Neural progenitor cell (in vitro differentiated cells): ENCODE data around the gene SPRTN. TPM values are rescaled to one million over a fixed set of nuclear protein-coding genes. Genes with fewer than 3 reads are reported as not detected.

Experiments used
- DNase-seq: peaks from one replicate; pipeline ENCODE4 v3.0.0-alpha.2; 2016; ENCODE audit warnings: low spot score
- H2AFZ ChIP-seq: fragments of 200-600 bp; sonication (generic); replicated peaks from 2 replicates; pipeline ENCODE4 v1.6.1; 2016; ENCODE audit warnings: antibody characterized with exemption
- H3F3A ChIP-seq: fragments of 200-600 bp; sonication (generic); 2 replicates; pipeline ENCODE4 v1.6.1; 2016; ENCODE audit warnings: antibody characterized with exemption, low read depth
- H3K27ac ChIP-seq: fragments of 200-600 bp; sonication (generic); 2 replicates; pipeline ENCODE4 v1.5.1; 2016; ENCODE audit warnings: mild to moderate bottlenecking
- H3K27me3 ChIP-seq: fragments of 200-600 bp; sonication (generic); 2 replicates; pipeline ENCODE4 v1.6.1; 2016; ENCODE audit warnings: mild to moderate bottlenecking, moderate library complexity
- H3K36me3 ChIP-seq: fragments of 200-600 bp; sonication (generic); 2 replicates; pipeline ENCODE4 v1.5.1; 2016
- H3K4me1 ChIP-seq: fragments of 200-600 bp; sonication (generic); 2 replicates; pipeline ENCODE4 v1.6.1; 2016; ENCODE audit warnings: mixed run types
- H3K4me2 ChIP-seq: fragments of 200-600 bp; sonication (generic); 2 replicates; pipeline ENCODE4 v1.6.1; 2016
- H3K4me3 ChIP-seq: fragments of 200-600 bp; sonication (generic); 2 replicates; pipeline ENCODE4 v1.5.1; 2016
- H3K79me2 ChIP-seq: fragments of 200-600 bp; sonication (generic); 2 replicates; pipeline ENCODE4 v1.6.1; 2016; ENCODE audit warnings: low read depth
- H3K9ac ChIP-seq: fragments of 200-600 bp; sonication (generic); 2 replicates; pipeline ENCODE4 v1.6.1; 2016
- H3K9me3 ChIP-seq: fragments of 200-600 bp; sonication (generic); 2 replicates; pipeline ENCODE4 v1.5.1; 2016; ENCODE audit warnings: low read depth
- H4K20me1 ChIP-seq: fragments of 200-600 bp; sonication (generic); 2 replicates; pipeline ENCODE4 v1.6.1; 2016; ENCODE audit warnings: low read depth
- H3K27ac Mint-ChIP-seq: 3 replicates; pipeline ENCODE4 v1.8.0; 2021; ENCODE audit warnings: mixed read lengths
- H3K27me3 Mint-ChIP-seq: 2 replicates; pipeline ENCODE4 v1.8.0; 2022; ENCODE audit warnings: low read depth, mild to moderate bottlenecking, inconsistent platforms, moderate library complexity, mixed read lengths; ENCODE audit not compliant: insufficient read depth
- H3K36me3 Mint-ChIP-seq: 3 replicates; pipeline ENCODE4 v1.8.0; 2021; ENCODE audit warnings: mixed read lengths
- H3K4me1 Mint-ChIP-seq: 3 replicates; pipeline ENCODE4 v1.8.0; 2021; ENCODE audit warnings: mixed read lengths
- H3K4me3 Mint-ChIP-seq: 3 replicates; pipeline ENCODE4 v1.8.0; 2021; ENCODE audit warnings: mild to moderate bottlenecking, moderate library complexity, mixed read lengths
- H3K9me3 Mint-ChIP-seq: 3 replicates; pipeline ENCODE4 v1.8.0; 2020; ENCODE audit warnings: mixed read lengths
- EZH2 ChIP-seq: fragments of 200-600 bp; sonication (generic); IDR thresholded peaks from 2 replicates; pipeline ENCODE4 v1.6.1; 2017; ENCODE audit warnings: antibody characterized with exemption, mild to moderate bottlenecking, moderate library complexity
- EZH2phosphoT487 ChIP-seq: fragments of 200-600 bp; sonication (generic); IDR thresholded peaks from 2 replicates; pipeline ENCODE4 v1.6.1; 2017; ENCODE audit warnings: antibody characterized with exemption
- total RNA-seq: library from RNA; depleted of rRNA; stranded (reverse); fragments of >200 nt; gene quantifications from 2 replicates; pipeline ENCODE4 v1.2.3, GENCODE V29; 2015; ENCODE audit warnings: low replicate concordance
- TF ChIP-seq, protein P1 (sequence below): fragments of 200-600 bp; sonication (generic); IDR thresholded peaks from 2 replicates; pipeline ENCODE4 v1.5.1; 2017; ENCODE audit warnings: antibody characterized with exemption, mild to moderate bottlenecking

Gene SPRTN
- total RNA-seq, 1 donor from 2014 or later: 21.5 TPM

DNA sequence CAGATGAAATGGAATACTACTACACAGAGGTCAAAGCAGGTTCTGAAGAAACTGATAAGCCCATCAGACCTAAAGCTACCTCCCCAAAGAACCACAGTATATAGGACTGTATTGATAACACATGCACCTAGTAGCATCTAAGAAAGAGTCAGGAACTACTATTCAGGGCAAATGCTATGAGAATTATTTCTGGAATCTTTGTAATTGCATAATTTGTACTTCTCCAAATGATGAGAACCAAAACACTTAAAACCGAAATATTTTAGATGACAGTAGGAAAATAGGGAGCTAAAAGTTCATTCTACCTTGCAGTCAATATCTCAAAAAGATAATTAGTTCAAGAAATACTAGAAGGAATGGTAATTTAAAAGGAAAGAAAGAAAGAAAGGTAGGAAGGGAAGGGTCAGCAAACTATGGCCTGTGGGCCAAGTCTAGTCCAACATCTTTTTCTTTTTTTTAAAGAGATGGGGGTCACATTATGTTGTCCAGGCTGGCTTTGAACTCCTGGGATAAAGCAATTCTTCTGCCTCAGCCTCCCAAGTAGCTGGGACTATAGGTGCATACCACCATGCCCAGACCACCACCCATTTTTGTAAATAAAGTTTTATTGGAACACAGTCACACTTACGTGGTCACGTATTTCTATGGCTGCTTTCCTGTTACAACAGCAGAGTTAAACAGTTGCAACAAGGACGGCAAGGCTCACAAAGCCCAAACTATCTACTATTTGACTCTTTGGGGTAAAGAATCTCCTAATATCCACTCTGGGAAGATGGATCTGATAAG is 60.0 kb downstream of the SPRTN start:
- Histone ChIP-seq H3K4me3 (no peak overlapping the region), H3K9ac (no peak overlapping the region), H3K4me1 (no peaks in the 10 kb centered on the region), H2AFZ (no peak overlapping the region), H3F3A (no peaks in the 10 kb centered on the region), H3K27ac (no peak overlapping the region), H3K4me2 (no peak overlapping the region), H3K36me3 (no peaks in the 10 kb centered on the region), H4K20me1 (peaks cover 42% of the 10 kb centered on the region), H3K27me3 (no peaks in the 10 kb centered on the region), H3K79me2 (no peaks in the 10 kb centered on the region), H3K9me3 (no peaks in the 10 kb centered on the region)
- H3K27ac Mint-ChIP-seq: no peak overlapping the region
- no peak for DNase-seq
- no peak overlapping the region for H3K4me3 Mint-ChIP-seq
- H3K9me3 Mint-ChIP-seq: no peaks in the 10 kb centered on the region
- H3K4me1 Mint-ChIP-seq: peaks cover 5% of the 10 kb centered on the region
- TF ChIP-seq, protein P1, sequence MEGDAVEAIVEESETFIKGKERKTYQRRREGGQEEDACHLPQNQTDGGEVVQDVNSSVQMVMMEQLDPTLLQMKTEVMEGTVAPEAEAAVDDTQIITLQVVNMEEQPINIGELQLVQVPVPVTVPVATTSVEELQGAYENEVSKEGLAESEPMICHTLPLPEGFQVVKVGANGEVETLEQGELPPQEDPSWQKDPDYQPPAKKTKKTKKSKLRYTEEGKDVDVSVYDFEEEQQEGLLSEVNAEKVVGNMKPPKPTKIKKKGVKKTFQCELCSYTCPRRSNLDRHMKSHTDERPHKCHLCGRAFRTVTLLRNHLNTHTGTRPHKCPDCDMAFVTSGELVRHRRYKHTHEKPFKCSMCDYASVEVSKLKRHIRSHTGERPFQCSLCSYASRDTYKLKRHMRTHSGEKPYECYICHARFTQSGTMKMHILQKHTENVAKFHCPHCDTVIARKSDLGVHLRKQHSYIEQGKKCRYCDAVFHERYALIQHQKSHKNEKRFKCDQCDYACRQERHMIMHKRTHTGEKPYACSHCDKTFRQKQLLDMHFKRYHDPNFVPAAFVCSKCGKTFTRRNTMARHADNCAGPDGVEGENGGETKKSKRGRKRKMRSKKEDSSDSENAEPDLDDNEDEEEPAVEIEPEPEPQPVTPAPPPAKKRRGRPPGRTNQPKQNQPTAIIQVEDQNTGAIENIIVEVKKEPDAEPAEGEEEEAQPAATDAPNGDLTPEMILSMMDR: no peak
- no peak for TF ChIP-seq EZH2
- TF ChIP-seq EZH2phosphoT487: no peak
- peaks cover 7% of the 10 kb centered on the region for H3K36me3 Mint-ChIP-seq
- H3K27me3 Mint-ChIP-seq: no peaks in the 10 kb centered on the region

DNA sequence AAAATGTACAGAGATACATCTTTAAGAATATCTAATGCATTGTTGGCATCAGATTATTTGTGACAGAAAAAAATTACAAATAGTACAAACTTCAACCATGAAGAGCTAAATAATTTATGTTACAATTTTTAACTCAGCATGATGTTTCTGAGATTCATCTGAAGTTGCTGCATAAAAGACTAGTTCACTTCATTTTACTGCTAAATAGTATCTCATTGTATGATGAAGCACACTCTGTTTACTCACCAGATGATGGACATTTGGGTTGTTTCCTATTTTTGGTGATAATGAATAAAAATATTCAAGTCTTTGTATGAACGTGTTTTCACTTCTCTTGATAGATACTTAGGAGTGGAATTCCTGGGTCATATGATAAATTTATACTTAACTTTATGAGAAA is 63.4 kb downstream of the SPRTN start:
- Histone ChIP-seq H3F3A (no peaks in the 10 kb centered on the region), H3K9me3 (no peaks in the 10 kb centered on the region), H4K20me1 (peaks cover 43% of the 10 kb centered on the region), H3K27me3 (no peaks in the 10 kb centered on the region), H3K79me2 (no peaks in the 10 kb centered on the region), H3K36me3 (no peaks in the 10 kb centered on the region), H3K4me1 (no peaks in the 10 kb centered on the region), H3K4me3 (no peak overlapping the region), H3K27ac (no peak overlapping the region), H3K4me2 (no peak overlapping the region), H2AFZ (no peak overlapping the region), H3K9ac (no peak overlapping the region)
- Mint-ChIP-seq H3K4me3 (no peak overlapping the region), H3K36me3 (peaks cover 10% of the 10 kb centered on the region), H3K27me3 (no peaks in the 10 kb centered on the region), H3K4me1 (no peaks in the 10 kb centered on the region), H3K27ac (no peak overlapping the region), H3K9me3 (no peaks in the 10 kb centered on the region)
- no peak for DNase-seq
- TF ChIP-seq EZH2phosphoT487 (no peak), EZH2 (no peak)
- TF ChIP-seq, protein P1: no peak

DNA sequence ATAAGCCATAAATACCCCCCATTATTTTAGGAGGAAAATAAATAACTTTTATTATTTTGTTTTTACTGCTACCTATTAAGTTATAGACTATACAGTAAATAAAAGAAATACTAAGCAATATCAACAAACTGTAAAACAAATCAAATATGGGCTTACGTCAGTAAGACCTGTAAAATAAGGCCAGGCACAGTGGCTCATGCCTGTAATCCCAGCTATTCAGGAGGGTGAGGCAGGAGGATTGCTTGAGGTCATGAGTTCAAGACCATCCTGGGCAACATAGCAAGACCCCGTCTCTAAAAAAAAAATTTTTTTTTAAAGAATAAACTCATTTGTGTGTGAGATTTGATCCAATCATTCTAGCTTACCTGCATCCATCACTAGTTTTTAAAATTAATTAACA is 66.2 kb downstream of the SPRTN start:
- no peak for DNase-seq
- Mint-ChIP-seq H3K9me3 (no peaks in the 10 kb centered on the region), H3K27me3 (no peaks in the 10 kb centered on the region), H3K4me3 (no peak overlapping the region), H3K27ac (no peak overlapping the region), H3K4me1 (no peaks in the 10 kb centered on the region), H3K36me3 (peaks cover 3% of the 10 kb centered on the region)
- Histone ChIP-seq H3K4me1 (peaks cover 4% of the 10 kb centered on the region), H3K27ac (no peak overlapping the region), H3K4me3 (no peak overlapping the region), H3F3A (no peaks in the 10 kb centered on the region), H3K36me3 (no peaks in the 10 kb centered on the region), H3K9me3 (no peaks in the 10 kb centered on the region), H4K20me1 (peaks cover 39% of the 10 kb centered on the region), H2AFZ (no peak overlapping the region), H3K79me2 (no peaks in the 10 kb centered on the region), H3K9ac (no peak overlapping the region), H3K4me2 (no peak overlapping the region), H3K27me3 (no peaks in the 10 kb centered on the region)
- TF ChIP-seq, protein P1: no peak
- TF ChIP-seq EZH2 (no peak), EZH2phosphoT487 (no peak)

Other genes starting within 250 kb of the SPRTN start
- gene TRIM67, start 176.2 kb upstream of the SPRTN start, total RNA-seq: not detected in 2 replicates
- 105 and 137 TPM in 2 replicates for gene GNPAT, start 97.1 kb upstream of the SPRTN start, total RNA-seq
- 10.3 and 11.8 TPM in 2 replicates for gene EXOC8, start 441 bp upstream of the SPRTN start, total RNA-seq
- 24.3 and 30.3 TPM in 2 replicates for gene EGLN1, start 84.0 kb downstream of the SPRTN start, total RNA-seq
- 38.0 and 61.0 TPM in 2 replicates for gene TSNAX, start 190.4 kb downstream of the SPRTN start, total RNA-seq